ENCODE data around the gene CADM1.

The CADM1 gene

DNA sequence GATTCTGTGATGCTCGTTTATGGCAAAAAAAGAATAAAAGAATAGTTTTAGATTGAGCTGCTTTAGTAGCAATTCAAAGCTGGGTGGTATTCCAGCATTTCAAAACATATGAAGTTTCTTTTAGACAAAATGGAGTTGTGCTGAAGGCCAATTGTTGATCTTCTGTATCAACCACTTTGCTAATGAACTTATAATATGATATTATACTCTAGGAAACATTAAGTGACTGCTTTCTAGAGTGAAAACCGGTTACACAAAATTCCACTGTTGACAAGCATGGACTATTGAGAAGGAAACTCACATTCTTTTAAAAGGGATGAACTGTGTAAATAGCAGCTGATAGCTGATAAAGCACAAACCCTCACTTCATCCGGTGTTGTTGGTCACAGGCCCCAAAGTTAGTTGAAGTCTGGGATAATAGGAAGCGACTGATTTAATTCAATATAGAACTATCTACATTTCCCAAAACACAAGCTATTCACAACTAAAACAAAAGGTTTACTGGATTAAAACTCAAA lies 255.1 kb downstream of the CADM1 start:
- Histone ChIP-seq H3K27me3 (replicated peaks; ENCODE audit: control insufficient read depth, insufficient read depth, low read length) (peaks cover 10% of the 10 kb centered on the region), H3K9me3 (ENCODE audit: control insufficient read depth, low read length) (no peaks in the 10 kb centered on the region), H3K9ac (ENCODE audit: low read length) (no peak overlapping the region), H3K36me3 (ENCODE audit: control insufficient read depth, insufficient read depth, low read length, severe bottlenecking) (no peaks in the 10 kb centered on the region), H3K4me1 (ENCODE audit: control insufficient read depth, insufficient read depth, low read length) (no peaks in the 10 kb centered on the region), H3K4me3 (ENCODE audit: low read length) (no peak overlapping the region)
- DNase-seq (ENCODE audit: low read depth), result no peak

- H3K9ac ChIP-seq (ENCODE audit: low read length), result no peak overlapping the region
- H3K9me3 ChIP-seq (ENCODE audit: control insufficient read depth, low read length), result no peaks in the 10 kb centered on the region
- H3K4me1 ChIP-seq (ENCODE audit: control insufficient read depth, insufficient read depth, low read length), result no peaks in the 10 kb centered on the region
- no peaks in the 10 kb centered on the region for H3K36me3 ChIP-seq (ENCODE audit: control insufficient read depth, insufficient read depth, low read length, severe bottlenecking)
- H3K4me3 ChIP-seq (ENCODE audit: low read length), result no peak overlapping the region
- peaks cover 10% of the 10 kb centered on the region for H3K27me3 ChIP-seq (replicated peaks; ENCODE audit: control insufficient read depth, insufficient read depth, low read length)
- no peak for DNase-seq (ENCODE audit: low read depth)
Measured at GRCh38 chr11:115247953-115248352, 256.3 kb downstream of the CADM1 start.

GRCh38 chr11:115247361-115247760 lies 256.9 kb downstream of the CADM1 start:
- no peak overlapping the region for H3K4me3 ChIP-seq (ENCODE audit: low read length)
- no peak for DNase-seq (ENCODE audit: low read depth)
- H3K36me3 ChIP-seq (ENCODE audit: control insufficient read depth, insufficient read depth, low read length, severe bottlenecking), result no peaks in the 10 kb centered on the region
- no peaks in the 10 kb centered on the region for H3K9me3 ChIP-seq (ENCODE audit: control insufficient read depth, low read length)
- no peak overlapping the region for H3K9ac ChIP-seq (ENCODE audit: low read length)
- peaks cover 10% of the 10 kb centered on the region for H3K27me3 ChIP-seq (replicated peaks; ENCODE audit: control insufficient read depth, insufficient read depth, low read length)
- H3K4me1 ChIP-seq (ENCODE audit: control insufficient read depth, insufficient read depth, low read length), result no peaks in the 10 kb centered on the region

DNA sequence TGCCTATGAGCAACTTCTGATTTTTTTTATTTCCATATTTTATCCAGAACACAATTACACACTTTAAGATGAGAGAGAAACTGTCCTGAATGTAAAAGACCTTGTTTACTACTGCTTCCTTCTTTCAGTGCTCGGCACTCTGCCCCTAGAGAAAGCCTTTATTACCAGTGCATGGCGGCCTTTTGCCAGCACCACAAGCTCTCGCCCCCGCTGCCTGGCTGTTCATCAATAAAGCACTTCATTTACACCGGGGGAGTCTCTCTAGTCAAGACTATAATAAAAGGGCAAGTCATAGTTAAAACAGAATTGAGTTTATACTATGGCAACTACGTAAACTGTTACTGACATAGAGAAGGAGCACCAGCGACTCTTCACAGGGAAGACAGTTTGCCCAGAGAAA lies 259.5 kb downstream of the CADM1 start:
- Histone ChIP-seq H3K9me3 (ENCODE audit: control insufficient read depth, low read length) (no peaks in the 10 kb centered on the region), H3K27me3 (replicated peaks; ENCODE audit: control insufficient read depth, insufficient read depth, low read length) (no peaks in the 10 kb centered on the region), H3K4me1 (ENCODE audit: control insufficient read depth, insufficient read depth, low read length) (no peaks in the 10 kb centered on the region), H3K9ac (ENCODE audit: low read length) (no peak overlapping the region), H3K36me3 (ENCODE audit: control insufficient read depth, insufficient read depth, low read length, severe bottlenecking) (no peaks in the 10 kb centered on the region), H3K4me3 (ENCODE audit: low read length) (no peak overlapping the region)
- DNase-seq (ENCODE audit: low read depth), result no peak

GRCh38 chr11:115244296-115244695 lies 259.9 kb downstream of the CADM1 start:
- Histone ChIP-seq H3K4me1 (ENCODE audit: control insufficient read depth, insufficient read depth, low read length) (no peaks in the 10 kb centered on the region), H3K27me3 (replicated peaks; ENCODE audit: control insufficient read depth, insufficient read depth, low read length) (no peaks in the 10 kb centered on the region), H3K9me3 (ENCODE audit: control insufficient read depth, low read length) (no peaks in the 10 kb centered on the region), H3K9ac (ENCODE audit: low read length) (no peak overlapping the region), H3K36me3 (ENCODE audit: control insufficient read depth, insufficient read depth, low read length, severe bottlenecking) (no peaks in the 10 kb centered on the region), H3K4me3 (ENCODE audit: low read length) (no peak overlapping the region)
- DNase-seq (ENCODE audit: low read depth), result no peak

DNA sequence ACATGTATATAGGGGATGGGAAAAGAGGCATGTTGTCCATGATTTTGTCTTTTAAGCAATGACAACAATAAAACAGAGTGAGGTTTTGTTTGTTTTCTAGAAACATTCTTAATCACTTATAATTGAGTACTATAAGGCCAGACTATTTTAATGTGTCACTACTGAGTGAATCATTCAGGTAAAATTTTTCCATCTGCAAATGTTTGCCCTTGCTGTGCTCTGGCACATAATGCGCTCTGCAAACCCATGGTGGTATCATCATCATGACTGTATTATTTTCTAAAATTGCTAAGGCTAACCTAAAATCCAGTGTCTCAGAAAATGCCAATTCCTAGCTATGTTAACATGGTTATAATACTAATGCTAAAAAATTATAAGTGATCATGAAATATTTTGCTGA lies 261.2 kb downstream of the CADM1 start:
- no peak overlapping the region for H3K4me3 ChIP-seq (ENCODE audit: low read length)
- no peaks in the 10 kb centered on the region for H3K27me3 ChIP-seq (replicated peaks; ENCODE audit: control insufficient read depth, insufficient read depth, low read length)
- DNase-seq (ENCODE audit: low read depth), result no peak
- H3K9me3 ChIP-seq (ENCODE audit: control insufficient read depth, low read length), result no peaks in the 10 kb centered on the region
- H3K36me3 ChIP-seq (ENCODE audit: control insufficient read depth, insufficient read depth, low read length, severe bottlenecking), result no peaks in the 10 kb centered on the region
- no peak overlapping the region for H3K9ac ChIP-seq (ENCODE audit: low read length)
- no peaks in the 10 kb centered on the region for H3K4me1 ChIP-seq (ENCODE audit: control insufficient read depth, insufficient read depth, low read length)

GRCh38 chr11:115241899-115242298 lies 262.3 kb downstream of the CADM1 start:
- H3K4me3 ChIP-seq (ENCODE audit: low read length), result no peak overlapping the region
- H3K36me3 ChIP-seq (ENCODE audit: control insufficient read depth, insufficient read depth, low read length, severe bottlenecking), result no peaks in the 10 kb centered on the region
- DNase-seq (ENCODE audit: low read depth), result no peak
- H3K9me3 ChIP-seq (ENCODE audit: control insufficient read depth, low read length), result no peaks in the 10 kb centered on the region
- no peaks in the 10 kb centered on the region for H3K27me3 ChIP-seq (replicated peaks; ENCODE audit: control insufficient read depth, insufficient read depth, low read length)
- no peaks in the 10 kb centered on the region for H3K4me1 ChIP-seq (ENCODE audit: control insufficient read depth, insufficient read depth, low read length)
- H3K9ac ChIP-seq (ENCODE audit: low read length), result no peak overlapping the region

- no peaks in the 10 kb centered on the region for H3K36me3 ChIP-seq (ENCODE audit: control insufficient read depth, insufficient read depth, low read length, severe bottlenecking)
- no peak overlapping the region for H3K4me3 ChIP-seq (ENCODE audit: low read length)
- H3K4me1 ChIP-seq (ENCODE audit: control insufficient read depth, insufficient read depth, low read length), result no peaks in the 10 kb centered on the region
- DNase-seq (ENCODE audit: low read depth), result no peak
- H3K9ac ChIP-seq (ENCODE audit: low read length), result no peak overlapping the region
- H3K9me3 ChIP-seq (ENCODE audit: control insufficient read depth, low read length), result no peaks in the 10 kb centered on the region
- no peaks in the 10 kb centered on the region for H3K27me3 ChIP-seq (replicated peaks; ENCODE audit: control insufficient read depth, insufficient read depth, low read length)
Measured at GRCh38 chr11:115238791-115239190, 265.4 kb downstream of the CADM1 start.

- Histone ChIP-seq H3K9me3 (ENCODE audit: control insufficient read depth, low read length) (no peaks in the 10 kb centered on the region), H3K27me3 (replicated peaks; ENCODE audit: control insufficient read depth, insufficient read depth, low read length) (no peaks in the 10 kb centered on the region), H3K4me3 (ENCODE audit: low read length) (no peak overlapping the region), H3K9ac (ENCODE audit: low read length) (no peak overlapping the region), H3K4me1 (ENCODE audit: control insufficient read depth, insufficient read depth, low read length) (no peaks in the 10 kb centered on the region), H3K36me3 (ENCODE audit: control insufficient read depth, insufficient read depth, low read length, severe bottlenecking) (no peaks in the 10 kb centered on the region)
- DNase-seq (ENCODE audit: low read depth), result no peak
Measured at GRCh38 chr11:115238086-115238485, 266.1 kb downstream of the CADM1 start.

DNA sequence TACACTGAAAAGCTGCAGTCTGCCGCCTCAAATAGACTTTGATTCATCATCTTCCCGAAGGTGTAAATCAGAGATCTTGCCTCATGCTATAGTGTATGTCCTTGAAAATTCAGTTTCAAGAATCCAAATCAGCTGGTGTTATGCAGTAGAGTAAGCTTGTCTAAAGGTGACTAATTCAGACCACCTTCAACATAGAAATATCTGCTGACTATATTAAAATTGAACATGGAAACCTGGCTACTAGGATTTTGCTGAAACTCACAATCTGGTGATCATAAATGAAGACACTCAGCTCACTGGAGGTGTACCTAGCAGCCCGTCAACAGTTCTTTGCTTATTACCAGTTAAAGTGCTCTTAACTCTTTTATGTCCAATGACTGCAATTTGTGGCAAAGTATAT lies 266.6 kb downstream of the CADM1 start:
- DNase-seq (ENCODE audit: low read depth), result no peak
- no peaks in the 10 kb centered on the region for H3K27me3 ChIP-seq (replicated peaks; ENCODE audit: control insufficient read depth, insufficient read depth, low read length)
- H3K9me3 ChIP-seq (ENCODE audit: control insufficient read depth, low read length), result no peaks in the 10 kb centered on the region
- no peak overlapping the region for H3K4me3 ChIP-seq (ENCODE audit: low read length)
- no peaks in the 10 kb centered on the region for H3K4me1 ChIP-seq (ENCODE audit: control insufficient read depth, insufficient read depth, low read length)
- no peak overlapping the region for H3K9ac ChIP-seq (ENCODE audit: low read length)
- H3K36me3 ChIP-seq (ENCODE audit: control insufficient read depth, insufficient read depth, low read length, severe bottlenecking), result no peaks in the 10 kb centered on the region

GRCh38 chr11:115234794-115235193 lies 269.4 kb downstream of the CADM1 start:
- no peak for DNase-seq (ENCODE audit: low read depth)
- no peaks in the 10 kb centered on the region for H3K36me3 ChIP-seq (ENCODE audit: control insufficient read depth, insufficient read depth, low read length, severe bottlenecking)

GRCh38 chr11:115226556-115226955 lies 277.7 kb downstream of the CADM1 start:
- H3K27me3 ChIP-seq (replicated peaks; ENCODE audit: control insufficient read depth, insufficient read depth, low read length), result no peaks in the 10 kb centered on the region
- H3K9ac ChIP-seq (ENCODE audit: low read length), result no peak overlapping the region
- no peaks in the 10 kb centered on the region for H3K36me3 ChIP-seq (ENCODE audit: control insufficient read depth, insufficient read depth, low read length, severe bottlenecking)
- no peak overlapping the region for H3K4me3 ChIP-seq (ENCODE audit: low read length)
- DNase-seq (ENCODE audit: low read depth), result peak; percentile 1
- H3K9me3 ChIP-seq (ENCODE audit: control insufficient read depth, low read length), result no peaks in the 10 kb centered on the region
- H3K4me1 ChIP-seq (ENCODE audit: control insufficient read depth, insufficient read depth, low read length), result no peaks in the 10 kb centered on the region

More at GRCh38 chr11:115234794-115235193, 269.4 kb downstream of the CADM1 start:
- H3K27me3 ChIP-seq (replicated peaks; ENCODE audit: control insufficient read depth, insufficient read depth, low read length), result no peaks in the 10 kb centered on the region
- H3K4me3 ChIP-seq (ENCODE audit: low read length), result no peak overlapping the region
- no peak overlapping the region for H3K9ac ChIP-seq (ENCODE audit: low read length)
- no peaks in the 10 kb centered on the region for H3K4me1 ChIP-seq (ENCODE audit: control insufficient read depth, insufficient read depth, low read length)
- H3K9me3 ChIP-seq (ENCODE audit: control insufficient read depth, low read length), result no peaks in the 10 kb centered on the region

All from adipocyte (in vitro differentiated cells).